Tibial nerve (tissue), 4 donors: ENCODE measurements around the gene RPP30. TPM values are rescaled to one million over a fixed set of nuclear protein-coding genes. Genes with fewer than 3 reads are reported as not detected.

ENCODE experiments used
- DNase-seq, 2 donors: peaks; one replicate each; pipeline ENCODE4 v3.0.0-alpha.2; 2019; ENCODE audit warnings: low spot score in 2 of 2
- H3K27ac ChIP-seq, 4 donors: fragments of 200-600 bp; sonication (generic) in 3 of 4; one replicate each; pipeline ENCODE4 v1.5.1; 2017 to 2019; ENCODE audit warnings: mild to moderate bottlenecking in 1 of 4
- H3K27me3 ChIP-seq, 2 donors: fragments of 200-600 bp; sonication (generic) in 1 of 2; one replicate each; pipeline versions ENCODE4 v1.5.1 to v1.6.0; 2017 to 2019
- H3K36me3 ChIP-seq, 3 donors: fragments of 200-600 bp; sonication (generic); one replicate each; pipeline ENCODE4 v1.5.1; 2018 to 2019
- H3K4me1 ChIP-seq, 4 donors: fragments of 200-600 bp; sonication (generic) in 3 of 4; one replicate each; pipeline ENCODE4 v1.5.1; 2017 to 2019
- H3K4me3 ChIP-seq, 4 donors: fragments of 200-600 bp; sonication (generic) in 3 of 4; one replicate each; pipeline ENCODE4 v1.5.1; 2017 to 2019; ENCODE audit warnings: mild to moderate bottlenecking in 1 of 4, moderate library complexity in 1 of 4
- H3K9me3 ChIP-seq, 4 donors: fragments of 200-600 bp; sonication (generic) in 3 of 4; one replicate each; pipeline ENCODE4 v1.5.1; 2017 to 2019
- CTCF ChIP-seq, 5 experiments: fragments of 200-600 bp in 3 of 5; fragments of 450-650 bp in 2 of 5; sonication (generic) in 3 of 5; IDR thresholded peaks; one replicate each; pipeline ENCODE4 v1.5.1; 2016 to 2019; ENCODE audit warnings: antibody characterized with exemption in 5 of 5, mild to moderate bottlenecking in 3 of 5, moderate library complexity in 2 of 5
- EP300 ChIP-seq, 2 donors: sonication (generic); formaldehyde crosslinking; IDR thresholded peaks; one replicate each; pipeline ENCODE4 v1.6.1; 2017; ENCODE audit warnings: antibody characterized with exemption in 2 of 2, mild to moderate bottlenecking in 1 of 2
- POLR2A ChIP-seq, 2 donors: fragments of 450-650 bp; IDR thresholded peaks; one replicate each; pipeline ENCODE4 v1.6.1; 2017; ENCODE audit warnings: antibody characterized with exemption in 2 of 2, mild to moderate bottlenecking in 2 of 2, moderate library complexity in 2 of 2
- WGBS, 2 donors: methylation state at CpG; one replicate each; pipeline ENCODE4 v1.1.5; 2018; 5-methylcytosine and 5-hydroxymethylcytosine counted together
- total RNA-seq, 4 donors: library from RNA; depleted of rRNA; stranded (reverse); fragments of >200 nt; gene quantifications; one replicate each; pipeline ENCODE4 v1.1.0, GENCODE V29; 2016

RPP30 gene
- total RNA-seq, 4 donors from 2014 or later = 19.4 to 46.5 (median 35.2) TPM

DNA sequence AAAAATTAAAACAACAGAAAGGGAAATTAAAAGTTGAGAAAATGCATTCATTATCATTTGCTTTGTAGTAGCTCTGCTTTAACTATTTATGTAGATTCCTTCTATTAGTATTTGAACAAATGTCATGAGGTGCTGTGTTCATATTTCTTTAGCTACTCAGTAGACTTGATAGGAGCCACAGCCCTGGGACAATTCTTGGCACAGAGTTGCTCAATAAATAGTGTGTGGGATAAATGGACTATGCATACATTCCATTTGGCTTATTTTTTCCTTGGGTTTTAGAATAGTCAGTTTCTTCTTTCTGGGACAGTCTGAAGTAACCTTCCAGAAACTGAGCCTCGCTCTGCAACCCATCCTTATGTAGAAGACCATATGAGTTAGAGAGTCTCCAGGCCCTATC, 13.4 kb downstream of the RPP30 start:
- no peak for DNase-seq
- no peaks in the 10 kb centered on the region for H3K27me3 ChIP-seq
- no peak overlapping the region for H3K27ac ChIP-seq
- no peak for TF ChIP-seq POLR2A (IDR thresholded peaks at IDR 0.05)
- no peak for TF ChIP-seq CTCF (IDR thresholded peaks at IDR 0.05)
- TF ChIP-seq EP300 (IDR thresholded peaks at IDR 0.05) = no peak
- no peak overlapping the region for H3K4me3 ChIP-seq
- H3K9me3 ChIP-seq = no peaks in the 10 kb centered on the region
- peaks cover 0 to 87% (median 2%) of the 10 kb centered on the region in 3 donors for H3K36me3 ChIP-seq
- WGBS, 2 donors = 94 to 96% methylated on average over 1 of the region's 1 CpG
- H3K4me1 ChIP-seq = peaks cover 0 to 11% (median 0%) of the 10 kb centered on the region in 4 donors

GRCh38 chr10:90887555-90887954, 15.8 kb downstream of the RPP30 start:
- no peak for DNase-seq
- no peak overlapping the region for H3K4me3 ChIP-seq
- peaks cover 0 to 11% (median 0%) of the 10 kb centered on the region in 4 donors for H3K4me1 ChIP-seq
- H3K27me3 ChIP-seq = no peaks in the 10 kb centered on the region
- TF ChIP-seq EP300 (IDR thresholded peaks at IDR 0.05) (no peak), POLR2A (IDR thresholded peaks at IDR 0.05) (no peak), CTCF (IDR thresholded peaks at IDR 0.05) (no peak)
- WGBS, 2 donors = 75 to 76% methylated on average over 6 of the region's 6 CpGs
- no peaks in the 10 kb centered on the region for H3K9me3 ChIP-seq
- no peak overlapping the region for H3K27ac ChIP-seq
- peaks cover 0 to 89% (median 2%) of the 10 kb centered on the region in 3 donors for H3K36me3 ChIP-seq

DNA sequence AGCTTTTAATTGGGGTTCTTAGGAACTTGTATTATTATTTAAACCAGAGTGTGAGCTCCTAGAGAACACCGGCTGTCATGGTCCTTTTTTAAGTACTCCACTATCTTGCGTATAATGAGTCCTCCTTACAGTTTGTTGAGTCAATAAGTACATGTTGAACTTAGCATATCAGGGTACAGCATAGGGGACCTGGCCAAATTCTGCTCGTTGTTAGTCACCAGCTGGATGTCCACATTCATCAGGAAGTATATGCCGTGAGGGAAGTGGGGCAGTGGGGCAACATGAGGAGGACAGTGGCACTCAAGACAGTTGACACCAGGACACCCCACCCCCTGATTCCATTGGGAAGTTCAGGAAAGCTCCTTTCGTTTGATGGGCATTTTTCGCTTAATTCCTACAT, 16.6 kb downstream of the RPP30 start:
- peaks cover 0 to 90% (median 2%) of the 10 kb centered on the region in 3 donors for H3K36me3 ChIP-seq
- TF ChIP-seq EP300 (IDR thresholded peaks at IDR 0.05) (no peak), POLR2A (IDR thresholded peaks at IDR 0.05) (no peak), CTCF (IDR thresholded peaks at IDR 0.05) (no peak)
- WGBS, 2 donors = 94 to 95% methylated on average over 6 of the region's 6 CpGs

DNA sequence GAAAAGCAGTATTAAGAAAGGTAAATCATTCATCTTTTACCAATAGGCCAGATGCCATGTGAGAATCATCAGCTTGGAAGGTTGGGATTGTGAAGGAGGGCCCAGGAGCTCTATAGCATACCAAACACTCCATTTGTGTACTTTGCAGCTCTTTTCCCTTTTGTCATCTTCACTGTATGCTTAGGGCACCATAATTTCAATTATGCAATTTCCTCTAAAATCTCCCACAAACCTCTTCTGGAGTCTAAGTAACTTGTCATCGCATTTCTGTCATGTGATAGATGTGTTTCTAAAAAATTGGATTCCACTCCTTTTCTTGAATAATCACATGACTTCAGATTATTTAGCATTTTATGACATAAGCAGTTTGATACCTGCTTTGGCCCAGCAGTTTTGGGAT, 17.9 kb downstream of the RPP30 start:
- Histone ChIP-seq H3K4me3 (no peak overlapping the region), H3K27ac (no peak overlapping the region), H3K36me3 (peaks cover 0 to 95% (median 1%) of the 10 kb centered on the region in 3 donors), H3K27me3 (no peaks in the 10 kb centered on the region), H3K4me1 (peaks cover 0 to 7% (median 0%) of the 10 kb centered on the region in 4 donors), H3K9me3 (no peaks in the 10 kb centered on the region)
- 79 to 89% methylated on average over 1 of the region's 1 CpG for WGBS, 2 donors
- no peak for TF ChIP-seq CTCF (IDR thresholded peaks at IDR 0.05)
- TF ChIP-seq EP300 (IDR thresholded peaks at IDR 0.05) = no peak
- TF ChIP-seq POLR2A (IDR thresholded peaks at IDR 0.05) = no peak
- no peak for DNase-seq

More for the DNA sequence above, 16.6 kb downstream of the RPP30 start:
- Histone ChIP-seq H3K4me3 (no peak overlapping the region), H3K27ac (no peak overlapping the region), H3K27me3 (no peaks in the 10 kb centered on the region), H3K4me1 (peaks cover 0 to 11% (median 0%) of the 10 kb centered on the region in 4 donors), H3K9me3 (no peaks in the 10 kb centered on the region)
- DNase-seq = no peak

- Histone ChIP-seq H3K9me3 (no peaks in the 10 kb centered on the region), H3K4me1 (peaks cover 0 to 3% (median 0%) of the 10 kb centered on the region in 4 donors), H3K27ac (no peak overlapping the region), H3K36me3 (peaks cover 0 to 94% (median 0%) of the 10 kb centered on the region in 3 donors), H3K27me3 (no peaks in the 10 kb centered on the region), H3K4me3 (no peak overlapping the region)
- no peak for DNase-seq
- TF ChIP-seq POLR2A (IDR thresholded peaks at IDR 0.05) (no peak), CTCF (IDR thresholded peaks at IDR 0.05) (no peak), EP300 (IDR thresholded peaks at IDR 0.05) (no peak)
- 87 to 93% methylated on average over 2 of the region's 2 CpGs for WGBS, 2 donors
These were observed 18.6 kb downstream of the RPP30 start for GRCh38 chr10:90890347-90890746.
